Cardiac muscle cell (in vitro differentiated cells and primary cell): ENCODE results near the gene UBE2A. TPM values are rescaled to one million over a fixed set of nuclear protein-coding genes. Genes with fewer than 3 reads are reported as not detected.

Source experiments
- DNase-seq, 2 donors: peaks; one replicate each; pipeline versions ENCODE4 v3.0.0 to v3.0.0-alpha.2; 2010 to 2017; ENCODE audit warnings: low read depth in 1 of 2, low spot score in 1 of 2
- H3K27ac ChIP-seq: fragments of 200-600 bp; sonication (generic); 2 replicates; pipeline ENCODE4 v1.5.1; 2016
- H3K27me3 ChIP-seq: fragments of 200-600 bp; sonication (generic); 2 replicates; pipeline ENCODE4 v1.6.0; 2016; ENCODE audit warnings: control low read depth
- H3K36me3 ChIP-seq: fragments of 200-600 bp; sonication (generic); 2 replicates; pipeline ENCODE4 v1.5.1; 2016; ENCODE audit warnings: control low read depth
- H3K4me1 ChIP-seq: fragments of 200-600 bp; sonication (generic); 2 replicates; pipeline ENCODE4 v1.8.1; 2017; ENCODE audit warnings: low read depth, mild to moderate bottlenecking, mixed run types
- H3K4me3 ChIP-seq: fragments of 200-600 bp; sonication (generic); 2 replicates; pipeline ENCODE4 v1.5.1; 2016; ENCODE audit warnings: mild to moderate bottlenecking
- H3K9me3 ChIP-seq: fragments of 200-600 bp; sonication (generic); 2 replicates; pipeline ENCODE4 v1.5.1; 2017; ENCODE audit warnings: low read depth, mild to moderate bottlenecking, control low read depth
- CTCF ChIP-seq: IDR thresholded peaks from 2 replicates; pipeline ENCODE4 v1.5.1; 2012; ENCODE audit warnings: low read depth, mild to moderate bottlenecking, low read length
- polyA plus RNA-seq: library from polyadenylated mRNA; unstranded; fragments of >200 nt; fragmentation: Nextera tagmentation; extraction: Ambion mirVana; gene quantifications from 2 replicates; pipeline ENCODE4 v1.2.1, GENCODE V29; 2016
- total RNA-seq: library from RNA; depleted of rRNA; stranded (reverse); fragments of >200 nt; gene quantifications from 2 replicates; pipeline ENCODE4 v1.2.3, GENCODE V29; 2016

The UBE2A gene
- total and polyA plus RNA-seq, 2 experiments from 2014 or later, result 41.7 to 106 TPM

GRCh38 chrX:119617517-119618164 is 43.3 kb downstream of the UBE2A start:
- TF ChIP-seq CTCF, result no peak
- Histone ChIP-seq H3K9me3 (no peaks in the 10 kb centered on the region), H3K4me1 (no peaks in the 10 kb centered on the region), H3K27me3 (no peaks in the 10 kb centered on the region), H3K27ac (no peak overlapping the region), H3K36me3 (no peaks in the 10 kb centered on the region), H3K4me3 (no peak overlapping the region)
- no peak for DNase-seq

- DNase-seq, result no peak
- H3K9me3 ChIP-seq, result no peaks in the 10 kb centered on the region
- no peak overlapping the region for H3K4me3 ChIP-seq
- H3K4me1 ChIP-seq, result no peaks in the 10 kb centered on the region
- no peaks in the 10 kb centered on the region for H3K36me3 ChIP-seq
- TF ChIP-seq CTCF, result no peak
- H3K27ac ChIP-seq, result no peak overlapping the region
- H3K27me3 ChIP-seq, result no peaks in the 10 kb centered on the region
These were observed 44.1 kb downstream of the UBE2A start for GRCh38 chrX:119618439-119618838.

- H3K36me3 ChIP-seq, result no peaks in the 10 kb centered on the region
- no peaks in the 10 kb centered on the region for H3K4me1 ChIP-seq
- DNase-seq, result peak in 1 of 2 donors; percentile 72
- TF ChIP-seq CTCF, result no peak
- no peaks in the 10 kb centered on the region for H3K9me3 ChIP-seq
- H3K27ac ChIP-seq, result no peak overlapping the region
- no peak overlapping the region for H3K4me3 ChIP-seq
- H3K27me3 ChIP-seq, result no peaks in the 10 kb centered on the region
These were observed 48.2 kb downstream of the UBE2A start for GRCh38 chrX:119622356-119623232.

- no peaks in the 10 kb centered on the region for H3K36me3 ChIP-seq
- H3K27me3 ChIP-seq, result no peaks in the 10 kb centered on the region
- no peak for TF ChIP-seq CTCF
- H3K4me3 ChIP-seq, result no peak overlapping the region
- no peaks in the 10 kb centered on the region for H3K9me3 ChIP-seq
- no peaks in the 10 kb centered on the region for H3K4me1 ChIP-seq
- H3K27ac ChIP-seq, result no peak overlapping the region
- DNase-seq, result no peak
These were observed 50.1 kb downstream of the UBE2A start for GRCh38 chrX:119624417-119624816.

- Histone ChIP-seq H3K36me3 (no peaks in the 10 kb centered on the region), H3K4me1 (no peaks in the 10 kb centered on the region), H3K9me3 (no peaks in the 10 kb centered on the region), H3K27me3 (no peaks in the 10 kb centered on the region), H3K27ac (no peak overlapping the region), H3K4me3 (no peak overlapping the region)
- TF ChIP-seq CTCF, result no peak
- no peak for DNase-seq
These were observed 50.7 kb downstream of the UBE2A start for GRCh38 chrX:119624951-119625668.
